ENCODE data around the gene PLXNB2. TPM values are rescaled to one million over a fixed set of nuclear protein-coding genes. Genes with fewer than 3 reads are reported as not detected.

Gene PLXNB2
- total RNA-seq, 1 donor from 2014 or later = 346 TPM

- H3K4me3 Mint-ChIP-seq (ENCODE audit: unreplicated experiment) = no peak overlapping the region
- H3K9me3 Mint-ChIP-seq (ENCODE audit: low read depth) = no peaks in the 10 kb centered on the region
- H3K27me3 Mint-ChIP-seq (ENCODE audit: low read depth) = no peaks in the 10 kb centered on the region
- H3K36me3 Mint-ChIP-seq (ENCODE audit: low read depth) = no peaks in the 10 kb centered on the region
- TF ChIP-seq, protein P1, sequence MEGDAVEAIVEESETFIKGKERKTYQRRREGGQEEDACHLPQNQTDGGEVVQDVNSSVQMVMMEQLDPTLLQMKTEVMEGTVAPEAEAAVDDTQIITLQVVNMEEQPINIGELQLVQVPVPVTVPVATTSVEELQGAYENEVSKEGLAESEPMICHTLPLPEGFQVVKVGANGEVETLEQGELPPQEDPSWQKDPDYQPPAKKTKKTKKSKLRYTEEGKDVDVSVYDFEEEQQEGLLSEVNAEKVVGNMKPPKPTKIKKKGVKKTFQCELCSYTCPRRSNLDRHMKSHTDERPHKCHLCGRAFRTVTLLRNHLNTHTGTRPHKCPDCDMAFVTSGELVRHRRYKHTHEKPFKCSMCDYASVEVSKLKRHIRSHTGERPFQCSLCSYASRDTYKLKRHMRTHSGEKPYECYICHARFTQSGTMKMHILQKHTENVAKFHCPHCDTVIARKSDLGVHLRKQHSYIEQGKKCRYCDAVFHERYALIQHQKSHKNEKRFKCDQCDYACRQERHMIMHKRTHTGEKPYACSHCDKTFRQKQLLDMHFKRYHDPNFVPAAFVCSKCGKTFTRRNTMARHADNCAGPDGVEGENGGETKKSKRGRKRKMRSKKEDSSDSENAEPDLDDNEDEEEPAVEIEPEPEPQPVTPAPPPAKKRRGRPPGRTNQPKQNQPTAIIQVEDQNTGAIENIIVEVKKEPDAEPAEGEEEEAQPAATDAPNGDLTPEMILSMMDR (IDR thresholded peaks at IDR 0.05) = no peak
- no peak for DNase-seq (ENCODE audit: low spot score)
- no peak overlapping the region for H3K27ac Mint-ChIP-seq (ENCODE audit: unreplicated experiment)
- H3K4me1 Mint-ChIP-seq (ENCODE audit: low read depth) = peaks cover 6% of the 10 kb centered on the region
Observed at GRCh38 chr22:50346470-50346869, 39.0 kb upstream of the PLXNB2 start.

DNA sequence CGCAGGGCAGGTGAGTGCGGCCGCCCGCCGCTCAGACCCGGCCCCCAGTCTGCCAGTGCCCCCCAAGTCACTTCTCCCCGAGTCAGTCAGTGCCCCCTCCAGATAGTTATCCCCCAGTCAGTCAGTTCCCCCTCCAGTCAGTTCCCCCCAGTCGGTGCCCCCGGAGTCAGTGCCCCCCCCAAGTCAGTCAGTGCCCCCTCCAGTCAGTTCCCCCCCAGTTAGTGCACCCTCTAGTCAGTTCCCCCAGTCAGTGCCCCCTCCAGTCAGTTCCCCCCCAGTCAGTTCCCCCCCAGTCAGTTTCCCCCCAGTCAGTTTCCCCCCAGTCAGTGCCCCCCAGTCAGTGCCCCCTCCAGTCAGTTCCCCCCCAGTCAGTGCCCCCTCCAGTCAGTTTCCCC, 36.1 kb upstream of the PLXNB2 start:
- no peaks in the 10 kb centered on the region for H3K9me3 Mint-ChIP-seq (ENCODE audit: low read depth)
- H3K27ac Mint-ChIP-seq (ENCODE audit: unreplicated experiment) = no peak overlapping the region
- TF ChIP-seq, protein P1 (IDR thresholded peaks at IDR 0.05) = no peak
- H3K4me3 Mint-ChIP-seq (ENCODE audit: unreplicated experiment) = peak overlapping the region; percentile 53
- no peak for DNase-seq (ENCODE audit: low spot score)
- H3K36me3 Mint-ChIP-seq (ENCODE audit: low read depth) = no peaks in the 10 kb centered on the region
- H3K4me1 Mint-ChIP-seq (ENCODE audit: low read depth) = peaks cover 8% of the 10 kb centered on the region
- H3K27me3 Mint-ChIP-seq (ENCODE audit: low read depth) = no peaks in the 10 kb centered on the region

DNA sequence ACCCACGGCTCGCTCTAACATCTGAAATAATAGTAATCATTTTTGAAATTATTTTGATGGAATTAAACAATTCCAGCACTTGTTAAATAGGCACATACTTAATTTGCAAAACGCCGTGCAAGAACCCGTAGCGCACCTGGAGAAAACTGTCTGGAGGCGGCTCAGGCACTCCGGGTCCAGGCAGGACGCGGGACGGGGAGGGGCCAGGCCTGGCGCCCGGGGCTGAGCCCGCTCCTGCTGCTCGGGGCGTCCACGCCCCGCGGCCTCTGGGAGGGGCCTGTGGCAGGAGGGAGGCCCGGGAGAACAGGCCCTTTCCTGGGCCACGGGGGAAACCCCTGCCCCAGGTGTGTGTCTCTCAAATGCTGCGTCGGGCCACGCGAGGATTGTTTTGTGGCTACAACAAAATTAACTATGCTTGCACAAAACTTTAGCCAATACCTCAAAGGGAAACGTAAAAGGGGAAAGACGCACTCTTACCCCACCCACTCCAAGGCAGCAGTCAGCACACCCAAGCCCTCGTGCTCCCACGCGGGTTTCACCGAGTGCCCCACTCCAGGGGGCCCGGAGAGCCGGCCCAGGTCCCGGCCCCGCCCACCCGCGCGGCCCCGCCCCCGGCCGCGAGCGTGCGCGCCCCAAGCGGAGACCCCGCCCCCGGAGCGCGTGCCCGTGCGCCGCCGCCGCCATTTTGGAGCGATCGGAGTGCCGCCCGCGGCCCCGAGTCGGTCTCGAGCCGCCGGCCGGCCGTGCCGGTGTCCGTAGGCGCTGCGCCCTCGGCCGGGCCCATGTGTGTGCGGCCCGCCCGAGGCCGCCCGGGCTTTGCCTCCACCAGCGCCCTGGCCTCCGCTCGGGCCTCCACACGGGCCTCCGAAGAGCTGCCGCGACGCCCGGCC, 35.5 kb upstream of the PLXNB2 start, which contains the start of gene PPP6R2:
Gene PPP6R2, plus strand, starts transcription at position 677 of the 890 bp plus-strand sequence. CDS start 50,582 bp downstream, outside the sequence.
- peak; percentile 89 for DNase-seq (ENCODE audit: low spot score)
- peaks cover 8% of the 10 kb centered on the region for H3K4me1 Mint-ChIP-seq (ENCODE audit: low read depth)

DNA sequence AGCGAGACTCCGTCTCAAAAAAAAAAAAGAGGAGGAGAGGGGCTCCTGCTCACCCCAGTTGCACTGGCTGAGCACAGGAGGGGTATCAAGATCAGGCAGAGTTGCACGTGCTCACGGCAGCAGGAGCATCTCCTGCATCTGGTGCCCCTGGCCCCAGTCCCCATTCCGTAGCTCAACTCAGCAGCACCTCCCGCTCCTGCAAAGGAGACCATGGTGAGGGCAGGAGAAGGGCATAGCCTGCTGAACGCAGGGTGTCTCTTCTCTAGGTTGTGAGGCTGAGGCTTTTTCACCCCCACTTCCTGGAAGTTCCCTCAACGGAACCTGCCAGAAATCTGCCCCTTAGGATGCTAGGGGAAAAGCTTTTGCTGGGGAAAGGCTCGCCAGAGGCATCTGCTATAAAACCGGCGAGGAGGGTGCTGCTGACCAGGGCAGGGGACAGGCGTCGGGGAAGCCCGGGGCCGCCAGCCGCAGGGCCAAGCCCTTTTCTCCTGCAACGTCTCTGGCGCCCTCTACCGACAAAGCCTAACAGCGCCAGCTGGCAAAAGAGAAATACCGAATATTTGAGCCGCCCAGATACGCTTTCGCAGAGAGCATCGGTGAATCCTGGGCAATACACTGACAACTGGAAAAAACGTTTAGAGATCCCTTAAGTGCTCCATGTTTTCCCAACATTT, 34.7 kb upstream of the PLXNB2 start:
- peaks cover 8% of the 10 kb centered on the region for H3K4me1 Mint-ChIP-seq (ENCODE audit: low read depth)
- TF ChIP-seq, protein P1 (IDR thresholded peaks at IDR 0.05) = peak; percentile 95
- peak overlapping the region; percentile 88 for H3K27ac Mint-ChIP-seq (ENCODE audit: unreplicated experiment)
- H3K27me3 Mint-ChIP-seq (ENCODE audit: low read depth) = no peaks in the 10 kb centered on the region
- H3K4me3 Mint-ChIP-seq (ENCODE audit: unreplicated experiment) = peak overlapping the region; percentile 77
- no peaks in the 10 kb centered on the region for H3K9me3 Mint-ChIP-seq (ENCODE audit: low read depth)
- H3K36me3 Mint-ChIP-seq (ENCODE audit: low read depth) = no peaks in the 10 kb centered on the region
- DNase-seq (ENCODE audit: low spot score) = peak; percentile 28

More for the DNA sequence above, 35.5 kb upstream of the PLXNB2 start, which contains the start of gene PPP6R2:
- Mint-ChIP-seq H3K36me3 (ENCODE audit: low read depth) (no peaks in the 10 kb centered on the region), H3K27me3 (ENCODE audit: low read depth) (no peaks in the 10 kb centered on the region), H3K9me3 (ENCODE audit: low read depth) (no peaks in the 10 kb centered on the region), H3K4me3 (ENCODE audit: unreplicated experiment) (peak within 1 kb of the TSS; percentile 77), H3K27ac (ENCODE audit: unreplicated experiment) (peak within 1 kb of the TSS; percentile 88)
- TF ChIP-seq, protein P1 (IDR thresholded peaks at IDR 0.05) = peak; percentile 74

All from chondrocyte (in vitro differentiated cells).